Measurements from ENCODE around the gene MAGIX. TPM values are rescaled to one million over a fixed set of nuclear protein-coding genes. Genes with fewer than 3 reads are reported as not detected.
A peak's percentile ranks its signal among the peaks of the same experiment; 100 is the strongest.

Gene MAGIX
- total and polyA plus RNA-seq, 7 experiments from 2014 or later = 0.38 to 2.6 (median 1.9) TPM

DNA sequence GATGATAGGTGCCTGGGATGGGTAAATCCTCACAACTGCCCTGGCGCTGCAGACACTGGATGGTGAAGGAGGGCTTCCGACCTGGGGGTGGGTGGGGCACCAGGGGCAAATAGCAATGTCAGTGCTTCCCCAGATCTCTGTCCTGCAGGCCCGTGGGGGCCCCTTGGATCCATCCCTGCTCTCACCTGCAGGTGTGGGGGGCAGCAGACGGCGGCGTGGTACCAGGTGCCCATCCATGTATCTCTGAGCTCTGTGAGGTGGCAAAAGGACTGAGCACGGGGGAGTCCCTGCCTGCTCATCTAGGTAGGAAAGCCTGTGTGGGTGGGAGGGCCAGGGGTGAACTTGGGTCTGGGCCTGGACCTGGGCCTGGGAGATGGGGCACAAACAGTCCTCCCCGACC lies 44.0 kb downstream of the MAGIX start:
- Mint-ChIP-seq H3K4me1 (no peaks in the 10 kb centered on the region), H3K27me3 (peaks cover 0 to 7% (median 0%) of the 10 kb centered on the region in 5 donors)

GRCh38 chrX:49208399-49208798 lies 45.8 kb downstream of the MAGIX start:
- H3K27ac Mint-ChIP-seq = no peak overlapping the region
- H3K4me1 Mint-ChIP-seq = no peaks in the 10 kb centered on the region
- H3K36me3 ChIP-seq (ENCODE audit: control insufficient read depth in 2 of 3, insufficient read depth in 3 of 3, low read length in 3 of 3) = no peaks in the 10 kb centered on the region
- DNase-seq (no peak), ATAC-seq (no peak)
- H3K4me3 Mint-ChIP-seq = no peak overlapping the region
- CTCF ChIA-PET = no interaction called here
- H3K4me3 ChIP-seq (ENCODE audit: low read length) = no peak overlapping the region
- H3K9me3 Mint-ChIP-seq = peaks cover 0 to 4% (median 0%) of the 10 kb centered on the region in 11 donors
- H3K27me3 Mint-ChIP-seq = peaks cover 0 to 7% (median 0%) of the 10 kb centered on the region in 5 donors
- no peaks in the 10 kb centered on the region for H3K4me1 ChIP-seq (ENCODE audit: control insufficient read depth in 2 of 2, insufficient read depth in 2 of 2, low read length in 2 of 2)
- no peak overlapping the region for H3K27ac ChIP-seq (ENCODE audit: low read depth, low read length)
- no peaks in the 10 kb centered on the region for H3K9me3 ChIP-seq (ENCODE audit: control insufficient read depth in 2 of 3, low read length in 3 of 3)
- H3K27me3 ChIP-seq (ENCODE audit: control insufficient read depth in 2 of 2, insufficient read depth in 2 of 2, low read length in 2 of 2) = no peaks in the 10 kb centered on the region
- intact Hi-C loops (cut with micrococcal nuclease) = no loop called here
- POLR2A ChIA-PET = interaction anchor here (0.6 kb wide), 1 partner anchor 80 kb away, joined by 3 read pairs; no protein-coding TSS in a partner anchor
- peaks cover 0 to 3% (median 0%) of the 10 kb centered on the region in 5 donors for H3K36me3 Mint-ChIP-seq

More for the DNA sequence above, 44.0 kb downstream of the MAGIX start:
- no peaks in the 10 kb centered on the region for H3K9me3 Mint-ChIP-seq
- peaks cover 0 to 3% (median 0%) of the 10 kb centered on the region in 5 donors for H3K36me3 Mint-ChIP-seq
- H3K4me3 ChIP-seq (ENCODE audit: low read length) = no peak overlapping the region
- H3K4me3 Mint-ChIP-seq = no peak overlapping the region
- DNase-seq (no peak), ATAC-seq (no peak)
- intact Hi-C loops (cut with micrococcal nuclease) = no loop called here
- H3K36me3 ChIP-seq (ENCODE audit: control insufficient read depth in 2 of 3, insufficient read depth in 3 of 3, low read length in 3 of 3) = no peaks in the 10 kb centered on the region
- H3K9me3 ChIP-seq (ENCODE audit: control insufficient read depth in 2 of 3, low read length in 3 of 3) = no peaks in the 10 kb centered on the region
- ChIA-PET POLR2A (no interaction called here), CTCF (no interaction called here)
- H3K27ac Mint-ChIP-seq = no peak overlapping the region
- no peaks in the 10 kb centered on the region for H3K27me3 ChIP-seq (ENCODE audit: control insufficient read depth in 2 of 2, insufficient read depth in 2 of 2, low read length in 2 of 2)
- H3K4me1 ChIP-seq (ENCODE audit: control insufficient read depth in 2 of 2, insufficient read depth in 2 of 2, low read length in 2 of 2) = no peaks in the 10 kb centered on the region
- H3K27ac ChIP-seq (ENCODE audit: low read depth, low read length) = no peak overlapping the region

DNA sequence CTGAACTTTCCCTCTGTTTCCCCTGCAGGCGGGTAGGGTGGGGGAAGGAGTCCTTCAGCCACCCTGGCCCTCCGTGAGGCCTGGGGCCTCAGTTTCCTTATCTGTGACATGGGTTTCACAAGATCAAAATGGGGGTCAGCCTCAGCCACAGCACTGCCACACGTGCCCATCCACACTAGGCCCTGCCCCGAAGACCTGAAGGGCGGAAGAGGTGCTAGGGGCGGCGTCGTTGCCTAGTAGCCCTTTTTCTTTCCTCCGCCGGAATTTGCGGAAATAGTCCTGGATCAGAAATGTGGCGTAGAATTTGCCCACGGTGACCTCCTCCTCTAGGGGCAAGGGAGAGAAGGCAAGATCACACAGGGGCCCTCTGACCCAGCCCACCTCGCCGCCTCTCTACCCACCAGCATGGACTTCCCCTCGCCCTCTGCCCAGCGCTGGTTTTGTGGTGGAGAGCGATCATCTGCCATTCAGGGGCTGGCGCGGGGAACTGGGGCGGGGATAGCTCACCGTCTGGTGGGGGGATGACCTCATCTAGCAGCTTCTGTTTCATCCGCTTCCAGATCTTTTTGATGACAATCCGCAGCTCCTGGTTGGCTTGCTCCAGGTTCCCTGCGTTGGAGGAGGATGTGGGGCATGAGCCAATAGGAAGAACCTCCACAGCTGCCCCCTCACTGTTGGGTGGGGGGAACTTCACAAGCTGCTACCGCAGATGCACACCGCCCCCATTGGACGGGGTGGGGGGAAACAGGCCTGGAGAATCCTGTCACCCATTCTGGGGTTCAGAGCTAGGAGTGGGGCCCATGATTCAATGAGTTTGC lies 47.1 kb downstream of the MAGIX start:
- H3K4me3 ChIP-seq (ENCODE audit: low read length) = no peak overlapping the region
- peak in 1 of 9 donors; percentile 16 for DNase-seq
- H3K4me3 Mint-ChIP-seq = peak overlapping the region in 3 of 10 donors; percentile 16 to 51 (median 47)

DNA sequence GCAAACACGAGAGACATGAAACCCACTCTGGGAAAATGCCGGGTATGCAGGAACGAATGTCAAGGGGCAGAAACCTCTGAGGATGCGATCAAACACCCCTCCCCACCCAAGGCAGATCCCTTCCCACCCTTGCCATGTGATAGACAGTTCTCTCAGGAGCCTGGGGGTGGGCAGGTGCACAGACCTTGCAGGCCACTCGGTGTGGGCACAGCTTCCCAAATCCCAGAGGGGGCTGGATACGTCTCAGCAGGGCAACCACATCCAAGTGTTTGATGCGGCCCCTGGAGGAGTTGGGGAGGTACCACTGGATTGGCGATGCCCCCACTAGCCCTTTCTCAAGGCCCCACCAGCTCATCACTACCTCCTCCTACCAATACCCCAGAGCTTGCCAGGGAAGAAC lies 47.8 kb downstream of the MAGIX start:
- Histone ChIP-seq H3K27me3 (ENCODE audit: control insufficient read depth in 2 of 2, insufficient read depth in 2 of 2, low read length in 2 of 2) (no peaks in the 10 kb centered on the region), H3K36me3 (ENCODE audit: control insufficient read depth in 2 of 3, insufficient read depth in 3 of 3, low read length in 3 of 3) (no peaks in the 10 kb centered on the region), H3K27ac (ENCODE audit: low read depth, low read length) (no peak overlapping the region), H3K4me1 (ENCODE audit: control insufficient read depth in 2 of 2, insufficient read depth in 2 of 2, low read length in 2 of 2) (no peaks in the 10 kb centered on the region), H3K4me3 (ENCODE audit: low read length) (no peak overlapping the region), H3K9me3 (ENCODE audit: control insufficient read depth in 2 of 3, low read length in 3 of 3) (no peaks in the 10 kb centered on the region)
- peaks cover 0 to 8% (median 0%) of the 10 kb centered on the region in 5 donors for H3K27me3 Mint-ChIP-seq
- ChIA-PET POLR2A (no interaction called here), CTCF (no interaction called here)
- peaks cover 0 to 4% (median 0%) of the 10 kb centered on the region in 11 donors for H3K9me3 Mint-ChIP-seq
- intact Hi-C loops (cut with micrococcal nuclease) = no loop called here
- H3K4me3 Mint-ChIP-seq = peak overlapping the region in 1 of 10 donors; percentile 46
- ATAC-seq = no peak
- peaks cover 0 to 3% (median 0%) of the 10 kb centered on the region in 5 donors for H3K36me3 Mint-ChIP-seq
- H3K4me1 Mint-ChIP-seq = no peaks in the 10 kb centered on the region
- H3K27ac Mint-ChIP-seq = no peak overlapping the region
- DNase-seq = no peak

More for the DNA sequence above, 47.1 kb downstream of the MAGIX start:
- Mint-ChIP-seq H3K36me3 (peaks cover 0 to 3% (median 0%) of the 10 kb centered on the region in 5 donors), H3K9me3 (peaks cover 0 to 4% (median 0%) of the 10 kb centered on the region in 11 donors), H3K27ac (no peak overlapping the region), H3K27me3 (peaks cover 0 to 8% (median 0%) of the 10 kb centered on the region in 5 donors), H3K4me1 (no peaks in the 10 kb centered on the region)
- ATAC-seq = no peak
- no peaks in the 10 kb centered on the region for H3K27me3 ChIP-seq (ENCODE audit: control insufficient read depth in 2 of 2, insufficient read depth in 2 of 2, low read length in 2 of 2)
- no peaks in the 10 kb centered on the region for H3K4me1 ChIP-seq (ENCODE audit: control insufficient read depth in 2 of 2, insufficient read depth in 2 of 2, low read length in 2 of 2)
- CTCF ChIA-PET = no interaction called here
- no peak overlapping the region for H3K27ac ChIP-seq (ENCODE audit: low read depth, low read length)
- intact Hi-C loops (cut with micrococcal nuclease) = no loop called here
- POLR2A ChIA-PET = no interaction called here
- H3K9me3 ChIP-seq (ENCODE audit: control insufficient read depth in 2 of 3, low read length in 3 of 3) = no peaks in the 10 kb centered on the region
- no peaks in the 10 kb centered on the region for H3K36me3 ChIP-seq (ENCODE audit: control insufficient read depth in 2 of 3, insufficient read depth in 3 of 3, low read length in 3 of 3)

DNA sequence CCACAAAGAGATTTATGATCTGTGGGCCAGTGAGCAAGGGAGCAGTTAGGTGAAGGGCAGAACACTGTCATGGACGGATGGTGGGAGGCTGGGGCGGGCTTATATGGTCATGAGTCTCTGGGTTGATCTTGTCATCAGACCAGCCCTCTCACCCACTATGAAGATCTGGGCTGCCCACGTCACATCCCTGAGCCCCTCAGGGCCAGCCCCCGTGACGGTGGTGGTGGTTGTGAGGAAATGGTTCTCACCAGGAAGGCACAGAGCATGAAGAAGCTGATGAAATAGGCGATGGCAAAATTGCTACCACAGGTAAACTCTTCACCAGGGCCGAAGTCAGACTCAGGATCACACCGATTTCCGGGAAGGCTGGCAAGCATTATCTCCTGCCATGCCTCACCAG lies 48.5 kb downstream of the MAGIX start:
- intact Hi-C loops (cut with micrococcal nuclease) = no loop called here
- ChIA-PET CTCF (no interaction called here), POLR2A (no interaction called here)
- H3K36me3 ChIP-seq (ENCODE audit: control insufficient read depth in 2 of 3, insufficient read depth in 3 of 3, low read length in 3 of 3) = no peaks in the 10 kb centered on the region
- no peaks in the 10 kb centered on the region for H3K27me3 ChIP-seq (ENCODE audit: control insufficient read depth in 2 of 2, insufficient read depth in 2 of 2, low read length in 2 of 2)
- no peak overlapping the region for H3K27ac Mint-ChIP-seq
- H3K4me1 ChIP-seq (ENCODE audit: control insufficient read depth in 2 of 2, insufficient read depth in 2 of 2, low read length in 2 of 2) = no peaks in the 10 kb centered on the region
- no peak overlapping the region for H3K27ac ChIP-seq (ENCODE audit: low read depth, low read length)
- no peak overlapping the region for H3K4me3 ChIP-seq (ENCODE audit: low read length)
- no peaks in the 10 kb centered on the region for H3K9me3 ChIP-seq (ENCODE audit: control insufficient read depth in 2 of 3, low read length in 3 of 3)
- H3K9me3 Mint-ChIP-seq = peaks cover 0 to 4% (median 0%) of the 10 kb centered on the region in 11 donors
- ATAC-seq = no peak
- no peak for DNase-seq
- H3K4me3 Mint-ChIP-seq = no peak overlapping the region
- H3K36me3 Mint-ChIP-seq = peaks cover 0 to 3% (median 0%) of the 10 kb centered on the region in 5 donors
- H3K27me3 Mint-ChIP-seq = peaks cover 0 to 8% (median 0%) of the 10 kb centered on the region in 5 donors
- no peaks in the 10 kb centered on the region for H3K4me1 Mint-ChIP-seq

GRCh38 chrX:49212209-49212608 lies 49.7 kb downstream of the MAGIX start:
- ATAC-seq (no peak), DNase-seq (no peak)
- peaks cover 0 to 8% (median 0%) of the 10 kb centered on the region in 5 donors for H3K27me3 Mint-ChIP-seq
- POLR2A ChIA-PET = no interaction called here
- H3K9me3 Mint-ChIP-seq = peaks cover 0 to 4% (median 0%) of the 10 kb centered on the region in 11 donors
- Histone ChIP-seq H3K27ac (ENCODE audit: low read depth, low read length) (no peak overlapping the region), H3K9me3 (ENCODE audit: control insufficient read depth in 2 of 3, low read length in 3 of 3) (no peaks in the 10 kb centered on the region), H3K27me3 (ENCODE audit: control insufficient read depth in 2 of 2, insufficient read depth in 2 of 2, low read length in 2 of 2) (no peaks in the 10 kb centered on the region), H3K4me1 (ENCODE audit: control insufficient read depth in 2 of 2, insufficient read depth in 2 of 2, low read length in 2 of 2) (no peaks in the 10 kb centered on the region), H3K36me3 (ENCODE audit: control insufficient read depth in 2 of 3, insufficient read depth in 3 of 3, low read length in 3 of 3) (no peaks in the 10 kb centered on the region), H3K4me3 (ENCODE audit: low read length) (no peak overlapping the region)
- H3K4me3 Mint-ChIP-seq = no peak overlapping the region
- CTCF ChIA-PET = no interaction called here
- peaks cover 0 to 3% (median 0%) of the 10 kb centered on the region in 5 donors for H3K36me3 Mint-ChIP-seq
- H3K27ac Mint-ChIP-seq = peak overlapping the region in 2 of 9 donors; percentile 2 to 48
- intact Hi-C loops (cut with micrococcal nuclease) = no loop called here
- no peaks in the 10 kb centered on the region for H3K4me1 Mint-ChIP-seq

- ChIA-PET POLR2A (no interaction called here), CTCF (no interaction called here)
- no peak overlapping the region for H3K27ac ChIP-seq (ENCODE audit: low read depth, low read length)
- H3K36me3 ChIP-seq (ENCODE audit: control insufficient read depth in 2 of 3, insufficient read depth in 3 of 3, low read length in 3 of 3) = no peaks in the 10 kb centered on the region
- intact Hi-C loops (cut with micrococcal nuclease) = no loop called here
- no peak for DNase-seq
- Mint-ChIP-seq H3K27me3 (peaks cover 0 to 8% (median 0%) of the 10 kb centered on the region in 5 donors), H3K36me3 (peaks cover 0 to 3% (median 0%) of the 10 kb centered on the region in 5 donors), H3K27ac (no peak overlapping the region), H3K4me1 (no peaks in the 10 kb centered on the region), H3K4me3 (no peak overlapping the region), H3K9me3 (peaks cover 0 to 4% (median 0%) of the 10 kb centered on the region in 11 donors)
- H3K4me1 ChIP-seq (ENCODE audit: control insufficient read depth in 2 of 2, insufficient read depth in 2 of 2, low read length in 2 of 2) = no peaks in the 10 kb centered on the region
- ATAC-seq = no peak
- no peaks in the 10 kb centered on the region for H3K9me3 ChIP-seq (ENCODE audit: control insufficient read depth in 2 of 3, low read length in 3 of 3)
- H3K4me3 ChIP-seq (ENCODE audit: low read length) = no peak overlapping the region
- no peaks in the 10 kb centered on the region for H3K27me3 ChIP-seq (ENCODE audit: control insufficient read depth in 2 of 2, insufficient read depth in 2 of 2, low read length in 2 of 2)
Measured at GRCh38 chrX:49212861-49213260, 50.3 kb downstream of the MAGIX start.

Data from naive thymus-derived CD4-positive, alpha-beta T cell (primary cell).